Mesendoderm (in vitro differentiated cells): ENCODE data around the gene CADM2.

Source experiments
- DNase-seq: peaks from one replicate; pipeline ENCODE4 v3.0.0; 2013
- H2AK5ac ChIP-seq: 2 replicates; pipeline ENCODE4 v1.6.1; 2013; ENCODE audit warnings: low read length, inconsistent platforms
- H2BK120ac ChIP-seq: 2 replicates; pipeline ENCODE4 v1.6.1; 2013; ENCODE audit warnings: low read depth, mild to moderate bottlenecking, low read length, moderate library complexity, mixed read lengths
- H2BK15ac ChIP-seq: replicated peaks from 2 replicates; pipeline ENCODE4 v1.6.1; 2013; ENCODE audit warnings: low read depth, mild to moderate bottlenecking, moderate library complexity
- H2BK5ac ChIP-seq: 2 replicates; pipeline ENCODE4 v1.6.1; 2013; ENCODE audit warnings: low read length, inconsistent platforms
- H3K18ac ChIP-seq: 2 replicates; pipeline ENCODE4 v1.6.1; 2013; ENCODE audit warnings: mild to moderate bottlenecking, low read length, mixed read lengths
- H3K23ac ChIP-seq: one replicate; pipeline ENCODE4 v1.6.1; 2013; ENCODE audit warnings: low read length
- H3K27ac ChIP-seq: 2 replicates; pipeline ENCODE4 v1.5.1; 2013; ENCODE audit warnings: low read depth, mild to moderate bottlenecking, inconsistent platforms, low read length, moderate library complexity
- H3K27me3 ChIP-seq: 2 replicates; pipeline ENCODE4 v1.6.1; 2013; ENCODE audit warnings: low read length, control low read depth, mild to moderate bottlenecking, inconsistent platforms; ENCODE audit not compliant: insufficient read depth, poor library complexity
- H3K36me3 ChIP-seq: 2 replicates; pipeline ENCODE4 v1.6.1; 2013; ENCODE audit warnings: low read length, inconsistent platforms; ENCODE audit not compliant: control insufficient read depth, insufficient read depth
- H3K4ac ChIP-seq: one replicate; pipeline ENCODE4 v1.6.1; 2013; ENCODE audit warnings: low read depth, mild to moderate bottlenecking, low read length, moderate library complexity
- H3K4me1 ChIP-seq: 2 replicates; pipeline ENCODE4 v1.6.1; 2013; ENCODE audit warnings: low read depth, low read length, inconsistent platforms; ENCODE audit not compliant: control insufficient read depth
- H3K4me2 ChIP-seq: 2 replicates; pipeline ENCODE4 v1.6.1; 2013; ENCODE audit warnings: low read length
- H3K4me3 ChIP-seq: 2 replicates; pipeline ENCODE4 v1.5.1; 2013; ENCODE audit warnings: mild to moderate bottlenecking, low read length
- H3K56ac ChIP-seq: one replicate; pipeline ENCODE4 v1.6.1; 2013; ENCODE audit warnings: low read length
- H3K79me1 ChIP-seq: 2 replicates; pipeline ENCODE4 v1.6.1; 2013; ENCODE audit warnings: low read length, inconsistent platforms
- H3K79me2 ChIP-seq: 2 replicates; pipeline ENCODE4 v1.6.1; 2013; ENCODE audit warnings: mild to moderate bottlenecking, low read length; ENCODE audit not compliant: control insufficient read depth, insufficient read depth
- H3K9ac ChIP-seq: 2 replicates; pipeline ENCODE4 v1.6.1; 2013; ENCODE audit warnings: low read length, inconsistent platforms
- H4K5ac ChIP-seq: one replicate; pipeline ENCODE4 v1.6.1; 2013; ENCODE audit warnings: low read length
- H4K8ac ChIP-seq: one replicate; pipeline ENCODE4 v1.6.1; 2013; ENCODE audit warnings: low read depth, mild to moderate bottlenecking, control low read depth, low read length, moderate library complexity
- WGBS: extraction: QIAGEN DNeasy Blood & Tissue Kit; methylation state at CpG from one replicate; pipeline ENCODE4 v1.1.7; 2013; ENCODE audit warnings: low lambda C conversion rate, missing lambda C conversion rate; ENCODE audit not compliant: insufficient coverage; ENCODE audit errors: extremely low coverage; 5-methylcytosine and 5-hydroxymethylcytosine counted together

Gene CADM2

GRCh38 chr3:85670634-85671205, 711.9 kb downstream of the CADM2 start:
- no peak overlapping the region for H2AK5ac ChIP-seq

GRCh38 chr3:85672761-85673160, 714.0 kb downstream of the CADM2 start:
- H3K79me2 ChIP-seq = no peaks in the 10 kb centered on the region
- no peaks in the 10 kb centered on the region for H3K4me1 ChIP-seq
- DNase-seq = no peak
- H3K9ac ChIP-seq = no peak overlapping the region
- H3K4ac ChIP-seq = no peak overlapping the region
- H3K79me1 ChIP-seq = no peaks in the 10 kb centered on the region
- H3K56ac ChIP-seq = no peak overlapping the region
- no peaks in the 10 kb centered on the region for H3K27me3 ChIP-seq
- no peak overlapping the region for H3K27ac ChIP-seq
- no peak overlapping the region for H4K8ac ChIP-seq
- H3K23ac ChIP-seq = no peak overlapping the region
- no peak overlapping the region for H2BK15ac ChIP-seq
- H4K5ac ChIP-seq = no peak overlapping the region
- no peak overlapping the region for H3K4me3 ChIP-seq
- WGBS = no CpG with 5 or more reads among the region's 1 CpG
- H3K18ac ChIP-seq = no peak overlapping the region
- no peak overlapping the region for H2BK5ac ChIP-seq
- no peaks in the 10 kb centered on the region for H3K36me3 ChIP-seq
- H2BK120ac ChIP-seq = no peak overlapping the region
- H3K4me2 ChIP-seq = no peak overlapping the region
- H2AK5ac ChIP-seq = no peak overlapping the region

More at GRCh38 chr3:85670634-85671205, 711.9 kb downstream of the CADM2 start:
- no peak overlapping the region for H3K56ac ChIP-seq
- no CpG with 5 or more reads among the region's 2 CpGs for WGBS
- H3K9ac ChIP-seq = no peak overlapping the region
- no peaks in the 10 kb centered on the region for H3K79me1 ChIP-seq
- no peak overlapping the region for H2BK15ac ChIP-seq
- H3K4me1 ChIP-seq = no peaks in the 10 kb centered on the region
- no peak overlapping the region for H3K27ac ChIP-seq
- H4K5ac ChIP-seq = no peak overlapping the region
- H4K8ac ChIP-seq = no peak overlapping the region
- H2BK5ac ChIP-seq = no peak overlapping the region
- H3K4ac ChIP-seq = no peak overlapping the region
- H3K36me3 ChIP-seq = no peaks in the 10 kb centered on the region
- no peaks in the 10 kb centered on the region for H3K79me2 ChIP-seq
- H3K4me2 ChIP-seq = no peak overlapping the region
- no peak overlapping the region for H3K23ac ChIP-seq
- no peak overlapping the region for H2BK120ac ChIP-seq
- no peaks in the 10 kb centered on the region for H3K27me3 ChIP-seq
- no peak overlapping the region for H3K18ac ChIP-seq
- peak; percentile 10 for DNase-seq
- H3K4me3 ChIP-seq = no peak overlapping the region

GRCh38 chr3:85678713-85679112, 719.9 kb downstream of the CADM2 start:
- Histone ChIP-seq H3K4me1 (no peaks in the 10 kb centered on the region), H3K9ac (no peak overlapping the region), H3K27ac (no peak overlapping the region), H3K36me3 (no peaks in the 10 kb centered on the region), H3K4me3 (no peak overlapping the region), H3K79me2 (no peaks in the 10 kb centered on the region), H3K18ac (no peak overlapping the region), H3K4ac (no peak overlapping the region), H2AK5ac (no peak overlapping the region), H3K79me1 (no peaks in the 10 kb centered on the region), H2BK15ac (no peak overlapping the region), H2BK5ac (no peak overlapping the region), H3K4me2 (no peak overlapping the region), H4K5ac (no peak overlapping the region), H3K23ac (no peak overlapping the region), H2BK120ac (no peak overlapping the region), H3K27me3 (no peaks in the 10 kb centered on the region), H3K56ac (no peak overlapping the region), H4K8ac (no peak overlapping the region)
- WGBS = no CpG with 5 or more reads among the region's 2 CpGs
- DNase-seq = no peak

GRCh38 chr3:85681906-85682305, 723.1 kb downstream of the CADM2 start:
- Histone ChIP-seq H3K79me2 (no peaks in the 10 kb centered on the region), H3K56ac (no peak overlapping the region), H3K4me3 (no peak overlapping the region), H2AK5ac (no peak overlapping the region), H4K8ac (no peak overlapping the region), H3K9ac (no peak overlapping the region), H3K4me2 (no peak overlapping the region), H2BK5ac (no peak overlapping the region), H2BK120ac (no peak overlapping the region), H2BK15ac (no peak overlapping the region), H3K27me3 (no peaks in the 10 kb centered on the region), H3K23ac (no peak overlapping the region), H4K5ac (no peak overlapping the region), H3K4ac (no peak overlapping the region), H3K27ac (no peak overlapping the region), H3K18ac (no peak overlapping the region), H3K79me1 (no peaks in the 10 kb centered on the region), H3K4me1 (no peaks in the 10 kb centered on the region), H3K36me3 (no peaks in the 10 kb centered on the region)
- no peak for DNase-seq
- no CpG with 5 or more reads among the region's 1 CpG for WGBS

- no peak overlapping the region for H2BK120ac ChIP-seq
- no peak overlapping the region for H3K4me3 ChIP-seq
- no peaks in the 10 kb centered on the region for H3K27me3 ChIP-seq
- no peaks in the 10 kb centered on the region for H3K36me3 ChIP-seq
- H3K56ac ChIP-seq = no peak overlapping the region
- no peak overlapping the region for H2BK15ac ChIP-seq
- no peak overlapping the region for H3K4ac ChIP-seq
- H3K79me2 ChIP-seq = no peaks in the 10 kb centered on the region
- no peak overlapping the region for H3K9ac ChIP-seq
- no CpG with 5 or more reads among the region's 1 CpG for WGBS
- H4K8ac ChIP-seq = no peak overlapping the region
- no peak for DNase-seq
- no peak overlapping the region for H3K23ac ChIP-seq
- no peak overlapping the region for H2BK5ac ChIP-seq
- no peak overlapping the region for H3K18ac ChIP-seq
- H2AK5ac ChIP-seq = no peak overlapping the region
- H3K79me1 ChIP-seq = no peaks in the 10 kb centered on the region
- H4K5ac ChIP-seq = no peak overlapping the region
- H3K27ac ChIP-seq = no peak overlapping the region
- no peak overlapping the region for H3K4me2 ChIP-seq
- H3K4me1 ChIP-seq = no peaks in the 10 kb centered on the region
Measured at GRCh38 chr3:85691196-85691595, 732.4 kb downstream of the CADM2 start.

GRCh38 chr3:85697156-85697555, 738.4 kb downstream of the CADM2 start:
- no CpG with 5 or more reads among the region's 1 CpG for WGBS
- no peak overlapping the region for H2BK120ac ChIP-seq
- H4K8ac ChIP-seq = no peak overlapping the region
- H3K9ac ChIP-seq = no peak overlapping the region
- no peaks in the 10 kb centered on the region for H3K27me3 ChIP-seq
- H3K18ac ChIP-seq = no peak overlapping the region
- H3K4me1 ChIP-seq = no peaks in the 10 kb centered on the region
- H2BK15ac ChIP-seq = no peak overlapping the region
- no peak overlapping the region for H3K27ac ChIP-seq
- DNase-seq = no peak
- H3K79me1 ChIP-seq = no peaks in the 10 kb centered on the region
- no peak overlapping the region for H3K4me2 ChIP-seq
- no peak overlapping the region for H3K56ac ChIP-seq
- no peak overlapping the region for H4K5ac ChIP-seq
- H3K23ac ChIP-seq = no peak overlapping the region
- no peak overlapping the region for H3K4ac ChIP-seq
- no peaks in the 10 kb centered on the region for H3K79me2 ChIP-seq
- no peak overlapping the region for H2BK5ac ChIP-seq
- H3K4me3 ChIP-seq = no peak overlapping the region
- no peaks in the 10 kb centered on the region for H3K36me3 ChIP-seq
- no peak overlapping the region for H2AK5ac ChIP-seq
